Left colon (tissue), 2 donors: Measurements from ENCODE around the gene SERPINA12. TPM values are rescaled to one million over a fixed set of nuclear protein-coding genes. Genes with fewer than 3 reads are reported as not detected.

Source experiments
- ATAC-seq: fragments of 200-7000 bp; cut with Tn5 transposase; one replicate; pipeline ENCODE4 v1.9.1; 2020; ENCODE audit warnings: mild to moderate bottlenecking, moderate library complexity
- DNase-seq, 2 donors: peaks; one replicate each; pipeline ENCODE4 v3.0.0-alpha.2; 2020
- intact Hi-C, 2 donors: fragments of 100-400 bp; cut with DNase I in 1 of 2; cut with micrococcal nuclease in 1 of 2; formaldehyde crosslinking; loops; one replicate each; pipeline versions ENCODE4 v1.11.2 to v1.14.0; 2022; cut with DNase I, micrococcal nuclease
- total RNA-seq, 2 donors: library from RNA; stranded (reverse); fragmentation: NEBNext Ultra II Directional; extraction: Animal tissue kit (Norgen Biotek cat#: 25700); gene quantifications; one replicate each; pipeline ENCODE4 v1.2.1, GENCODE V29; 2021
- donor health status: DM: no; HTN: no; CAD: no.
- donor health status: DM: yes; HTN: yes; CAD: no.

SERPINA12 gene
- total RNA-seq, 2 donors from 2014 or later: not detected

DNA sequence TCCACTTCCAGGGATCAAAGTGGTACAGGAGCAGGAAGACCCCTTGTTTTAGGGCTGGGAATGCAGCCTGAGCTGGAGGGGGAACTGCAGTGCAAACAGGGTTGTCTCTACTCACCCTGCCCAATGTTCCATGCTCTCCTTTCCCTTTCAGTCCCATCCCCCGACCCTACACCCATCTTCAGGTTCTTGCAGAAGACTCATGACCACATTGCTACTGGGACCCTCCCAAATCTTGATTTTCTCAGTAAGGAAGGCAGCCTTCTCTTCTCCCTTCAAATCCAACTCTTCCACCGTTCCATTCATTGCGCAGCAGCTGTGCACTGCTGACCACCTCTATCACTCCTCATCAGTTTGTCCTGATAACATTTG, 58.6 kb downstream of the SERPINA12 start:
- DNase-seq (no peak), ATAC-seq (no peak)
- intact Hi-C loops: no loop called here

DNA sequence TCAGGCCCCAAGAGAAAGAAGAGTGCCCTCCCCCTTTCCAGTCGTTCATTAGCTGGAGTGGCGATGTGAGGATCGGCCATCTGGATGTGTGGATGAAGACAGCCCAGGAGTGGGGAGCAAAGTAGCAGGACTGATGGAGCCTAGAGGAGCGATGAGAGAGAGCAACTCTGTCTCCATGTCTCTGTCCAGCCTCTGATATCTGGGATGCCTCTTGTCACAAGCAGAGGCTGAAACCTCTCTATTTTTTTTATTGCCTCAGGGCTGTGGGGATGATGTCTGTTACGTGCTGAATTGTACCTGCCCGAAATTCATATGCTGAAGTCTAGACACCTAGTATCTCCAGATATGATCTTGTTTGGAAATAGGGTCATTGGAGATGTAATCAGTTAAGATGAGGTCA, 59.3 kb downstream of the SERPINA12 start:
- no peak for ATAC-seq
- no peak for DNase-seq
- intact Hi-C loops: no loop called here

- DNase-seq (no peak), ATAC-seq (no peak)
- intact Hi-C loops: no loop called here
Observed at GRCh38 chr14:94448071-94448808, 61.0 kb downstream of the SERPINA12 start.

DNA sequence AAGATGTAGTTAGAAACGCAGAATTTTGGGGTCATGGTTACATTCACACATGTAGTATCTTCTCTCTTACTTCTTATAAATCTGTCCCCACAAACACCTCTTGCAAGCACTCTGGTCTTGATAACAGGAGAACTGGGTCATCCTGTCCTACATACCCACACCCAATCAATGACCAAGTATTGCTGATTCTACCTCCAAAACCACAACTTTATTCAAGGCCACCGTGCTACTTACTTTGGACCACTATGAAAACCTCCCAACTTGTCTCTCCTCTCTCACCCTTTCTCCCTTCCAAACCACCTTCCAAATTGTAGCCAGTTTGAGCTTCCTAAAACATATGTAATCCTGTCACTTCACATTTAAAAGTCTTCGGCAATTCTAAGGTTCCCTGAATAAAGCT, 62.1 kb downstream of the SERPINA12 start:
- ATAC-seq (no peak), DNase-seq (no peak)
- intact Hi-C loops: no loop called here

GRCh38 chr14:94446126-94446525, 63.1 kb downstream of the SERPINA12 start:
- no peak for ATAC-seq
- no peak for DNase-seq
- intact Hi-C loops: no loop called here

DNA sequence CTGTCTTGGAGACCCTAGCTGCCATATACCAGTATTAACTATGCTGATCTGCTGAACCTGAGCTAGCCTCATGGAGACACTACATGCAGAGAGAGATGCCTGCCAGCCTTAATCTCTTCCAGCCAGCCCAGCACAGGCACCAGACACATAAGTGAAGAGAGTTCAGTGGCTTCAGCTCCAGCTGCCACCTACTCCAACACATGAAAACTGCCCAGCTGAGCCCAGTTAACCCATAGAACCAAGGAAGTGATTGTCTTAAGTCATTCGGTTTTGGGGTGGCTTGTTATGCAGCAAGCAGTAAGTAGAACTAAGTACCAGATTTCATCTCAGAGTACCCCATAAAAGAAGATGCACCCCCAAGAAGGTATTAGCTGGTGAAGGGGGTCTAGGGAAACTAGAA, 64.3 kb downstream of the SERPINA12 start:
- DNase-seq (no peak), ATAC-seq (no peak)
- intact Hi-C loops: no loop called here

DNA sequence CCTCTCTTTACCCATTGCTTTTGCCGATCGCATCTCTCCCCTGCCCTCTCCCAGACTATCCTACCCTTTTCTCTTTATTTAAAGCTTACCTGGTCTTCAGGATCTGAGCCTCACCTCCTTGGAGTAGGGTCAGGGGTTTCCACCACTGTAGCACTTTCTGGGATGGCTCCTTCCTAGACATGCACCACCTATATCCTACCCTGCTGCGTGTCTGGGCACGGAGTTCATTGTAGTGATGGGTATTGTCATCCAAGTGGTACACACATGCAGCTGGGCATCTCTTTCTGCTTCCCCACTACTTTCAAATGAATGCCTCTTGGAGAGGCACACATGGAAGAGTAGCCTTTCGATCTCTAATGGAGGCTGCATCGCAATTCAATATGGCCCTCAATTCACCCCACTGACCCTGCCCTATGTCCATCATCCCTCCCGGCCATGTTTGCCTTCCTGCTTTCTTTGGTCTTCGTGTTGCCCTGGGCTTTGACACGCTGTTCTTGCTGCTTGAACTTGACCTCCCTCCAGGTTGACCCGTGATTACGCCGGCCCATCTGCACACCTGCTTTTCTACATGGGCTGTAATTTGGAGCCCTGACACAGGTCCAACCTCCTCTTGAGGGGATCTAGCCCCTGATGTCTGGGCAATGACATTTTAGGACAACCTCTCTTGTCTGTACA, 67.6 kb downstream of the SERPINA12 start:
- DNase-seq (no peak), ATAC-seq (no peak)
- intact Hi-C loops: no loop called here

DNA sequence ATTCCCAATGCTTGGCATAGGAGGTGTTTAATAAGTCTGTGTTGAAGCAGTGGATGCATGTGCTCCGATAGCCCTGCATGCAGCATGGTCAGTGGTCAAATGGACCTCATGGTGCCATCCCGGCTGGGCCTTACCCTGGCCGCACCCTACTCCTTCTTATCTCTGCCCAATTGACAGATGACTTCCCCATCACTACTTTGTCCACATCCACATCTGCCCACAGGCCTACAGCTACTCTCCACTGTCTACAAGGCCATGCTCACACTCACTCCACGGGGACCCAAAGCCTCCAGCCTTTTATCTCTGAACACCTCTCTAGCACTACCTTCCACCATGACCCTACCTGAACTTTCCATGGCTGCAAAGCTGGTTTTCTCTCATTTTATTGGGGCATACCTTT, 68.1 kb downstream of the SERPINA12 start:
- no peak for ATAC-seq
- intact Hi-C loops: no loop called here

DNA sequence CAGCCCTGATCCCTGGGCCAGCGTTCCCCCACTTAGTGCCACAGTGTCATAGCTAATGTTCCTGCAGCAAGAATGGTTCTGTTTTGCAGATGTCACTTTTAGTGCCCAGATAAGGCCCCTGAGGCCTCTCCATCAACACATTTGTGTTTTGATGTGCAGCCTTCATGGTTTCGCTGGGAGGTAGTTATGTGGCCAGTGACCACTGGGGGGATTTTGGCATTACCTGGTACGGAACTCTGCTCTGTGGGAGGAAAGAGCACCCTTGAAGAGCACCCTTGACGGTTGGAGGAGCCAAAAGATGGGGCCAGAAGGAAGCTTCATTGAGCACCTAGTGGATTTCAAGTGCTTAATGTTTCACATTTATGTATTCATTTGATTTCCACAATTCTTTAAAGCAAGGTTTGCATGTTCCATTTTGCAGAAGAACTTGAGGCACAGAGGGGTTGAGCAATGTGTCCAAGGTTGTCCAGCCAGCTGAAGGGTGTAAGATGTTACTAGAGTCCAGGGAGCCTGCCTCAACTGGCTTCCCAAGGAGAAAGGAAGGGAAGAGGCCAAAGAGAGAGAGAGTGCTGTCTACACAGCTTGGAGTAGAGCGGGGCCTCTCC, 69.7 kb downstream of the SERPINA12 start:
- DNase-seq (no peak), ATAC-seq (no peak)
- intact Hi-C loops: no loop called here

More for the DNA sequence above, 68.1 kb downstream of the SERPINA12 start:
- DNase-seq: no peak

Other genes starting within 250 kb of the SERPINA12 start
- gene SERPINA10, start 216.2 kb downstream of the SERPINA12 start, total RNA-seq: under 1 TPM; 0.18 to 0.31 TPM
- gene SERPINA6, start 186.1 kb downstream of the SERPINA12 start, total RNA-seq: 1 to 10 TPM; 1.6 to 1.7 TPM
- not detected for gene SERPINA2, start 142.8 kb downstream of the SERPINA12 start, total RNA-seq
- gene SERPINA1, start 120.9 kb downstream of the SERPINA12 start, total RNA-seq: 100 to 1,000 TPM; 185 to 197 TPM
- gene SERPINA11, start 56.7 kb downstream of the SERPINA12 start, total RNA-seq: not detected
- not detected for gene SERPINA9, start 33.3 kb downstream of the SERPINA12 start, total RNA-seq
- not detected for gene SERPINA4, start 52.0 kb upstream of the SERPINA12 start, total RNA-seq
- gene SERPINA5, start 72.0 kb upstream of the SERPINA12 start, total RNA-seq: under 1 TPM; 0.46 to 0.75 TPM
- 10 to 100 TPM; 12.2 to 16.9 TPM for gene SERPINA3, start 102.9 kb upstream of the SERPINA12 start, total RNA-seq